CD4-positive, alpha-beta T cell treated with Interleukin-6 at 100 ng/mL for 8 hours (primary cell): ENCODE data around the gene ZCCHC24.

Experiments
- DNase-seq: peaks from one replicate; pipeline ENCODE4 v3.0.0-alpha.2; 2020; ENCODE audit warnings: mixed read lengths, low spot score

ZCCHC24 gene

GRCh38 chr10:79384773-79385391 is 60.5 kb downstream of the ZCCHC24 start:
- DNase-seq = no peak

GRCh38 chr10:79383974-79384606 is 61.3 kb downstream of the ZCCHC24 start:
- DNase-seq = no peak

DNA sequence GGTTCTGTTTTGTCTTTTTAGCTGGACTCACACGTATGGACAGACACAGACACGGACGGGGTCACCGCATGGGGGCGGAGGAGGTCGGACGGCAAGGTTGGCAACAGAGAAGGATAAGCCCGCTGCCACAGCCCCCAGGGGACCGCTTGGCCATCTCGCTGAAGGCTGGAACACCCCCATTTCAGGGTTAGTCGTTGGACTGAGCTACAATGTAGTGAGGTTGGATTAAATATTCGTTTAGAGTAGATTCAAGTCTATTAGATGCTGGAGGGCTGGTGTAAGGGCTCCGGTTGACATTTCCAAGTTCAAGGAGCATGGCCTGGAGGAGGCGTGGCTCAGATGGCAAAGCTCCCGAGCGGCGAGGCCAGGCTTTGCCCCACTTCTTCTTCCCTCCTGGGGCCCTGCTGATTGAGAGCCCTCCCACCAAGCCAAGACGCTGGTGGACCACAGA is 62.9 kb downstream of the ZCCHC24 start:
- DNase-seq = no peak

DNA sequence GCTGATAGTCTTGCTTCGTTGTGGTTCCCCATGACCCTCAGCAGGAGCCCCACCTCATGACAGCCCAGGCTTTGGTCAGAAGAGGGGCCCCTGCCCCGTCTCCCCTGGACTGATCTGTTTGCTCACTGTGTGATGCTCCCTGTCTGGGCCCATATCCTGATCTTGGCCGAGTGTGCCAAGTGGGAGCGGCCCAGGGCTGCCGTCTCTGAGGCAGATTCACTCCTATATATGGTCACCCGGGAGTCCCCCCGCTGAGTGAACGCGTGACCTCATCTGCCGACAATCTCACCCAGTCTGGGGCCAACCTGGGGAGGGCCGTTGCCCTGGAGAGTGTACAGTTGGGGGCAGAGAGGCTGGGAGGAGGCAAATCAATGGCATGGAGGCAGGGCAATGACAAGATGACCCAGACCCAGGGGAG is 63.6 kb downstream of the ZCCHC24 start:
- DNase-seq = no peak

- DNase-seq = no peak
Measured at GRCh38 chr10:79380946-79381721, 64.3 kb downstream of the ZCCHC24 start.

GRCh38 chr10:79380125-79380945 is 65.1 kb downstream of the ZCCHC24 start:
- no peak for DNase-seq

GRCh38 chr10:79379512-79380124 is 65.8 kb downstream of the ZCCHC24 start:
- no peak for DNase-seq

GRCh38 chr10:79378647-79379511 is 66.5 kb downstream of the ZCCHC24 start:
- no peak for DNase-seq

DNA sequence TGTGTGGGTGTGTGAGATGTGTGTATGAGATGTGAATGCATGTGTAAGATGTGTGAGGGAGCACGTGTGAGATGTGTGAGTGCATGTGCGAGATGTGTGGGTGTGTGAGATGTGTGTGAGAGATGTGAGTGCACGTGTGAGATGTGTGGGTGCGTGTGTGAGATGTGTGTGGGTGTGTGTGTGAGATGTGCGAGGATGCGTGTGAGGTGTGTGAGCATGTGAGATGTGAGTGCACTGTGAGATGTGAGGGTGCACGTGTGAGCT is 67.1 kb downstream of the ZCCHC24 start:
- no peak for DNase-seq

GRCh38 chr10:79377557-79378382 is 67.7 kb downstream of the ZCCHC24 start:
- no peak for DNase-seq

- DNase-seq = no peak
Measured at GRCh38 chr10:79376751-79377556, 68.5 kb downstream of the ZCCHC24 start.

- DNase-seq = no peak
Measured at GRCh38 chr10:79376078-79376628, 69.3 kb downstream of the ZCCHC24 start.

DNA sequence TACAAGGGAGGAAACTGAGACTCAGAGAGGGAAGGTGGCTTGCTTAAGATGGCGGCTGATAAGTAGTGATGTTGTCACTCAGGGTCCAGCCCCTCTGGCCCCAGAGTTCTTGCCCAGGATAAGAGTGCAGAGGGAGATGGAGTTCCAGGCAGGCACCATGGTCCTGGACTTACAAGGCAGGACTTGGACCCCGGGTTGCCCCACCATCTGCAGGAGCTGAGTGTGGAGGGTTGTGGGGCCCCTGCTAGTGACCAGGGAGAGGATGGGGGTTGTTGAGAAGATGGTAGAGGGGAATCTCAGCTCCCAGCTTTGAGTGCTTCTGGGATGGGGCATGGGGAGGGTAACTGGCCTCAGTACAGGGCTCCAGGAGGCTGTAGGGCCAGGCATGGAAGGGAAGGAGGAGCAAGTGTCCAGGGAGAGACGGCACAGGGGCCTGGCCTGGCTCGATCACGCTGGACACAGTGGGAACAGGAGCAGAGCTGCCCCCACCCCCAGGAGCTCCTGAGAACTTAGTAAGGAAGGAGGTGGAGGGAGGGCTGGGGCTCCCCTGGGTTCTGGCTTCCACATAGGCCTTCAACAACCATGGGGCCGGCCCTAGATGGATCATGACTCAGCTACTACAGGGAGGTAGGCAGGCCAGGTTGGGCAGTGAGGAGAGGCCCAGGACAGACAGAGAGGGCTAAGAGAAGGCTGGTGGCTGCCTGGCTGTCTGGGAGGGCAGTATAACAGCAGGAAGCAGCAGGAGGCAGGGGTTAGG is 69.9 kb downstream of the ZCCHC24 start:
- DNase-seq = no peak

GRCh38 chr10:79374312-79375191 is 70.9 kb downstream of the ZCCHC24 start:
- DNase-seq = peak; percentile 71

- DNase-seq = no peak
Measured at GRCh38 chr10:79372871-79373270, 72.6 kb downstream of the ZCCHC24 start.

- no peak for DNase-seq
Measured at GRCh38 chr10:79367426-79368189, 77.8 kb downstream of the ZCCHC24 start.
